HEK293 (cell line): ENCODE results near the gene ECE1.

Experiments used
- PRDM1 ChIP-seq: fragments of 450-650 bp; formaldehyde crosslinking; IDR thresholded peaks from 2 replicates; pipeline ENCODE4; 2016; ENCODE audit warnings: missing biosample characterization, missing genetic modification characterization
- ZBTB1 ChIP-seq: fragments of 450-650 bp; formaldehyde crosslinking; IDR thresholded peaks from 2 replicates; pipeline ENCODE4 v1.5.1; 2016; ENCODE audit warnings: missing biosample characterization, missing genetic modification characterization
- ZBTB17 ChIP-seq: fragments of 450-650 bp; formaldehyde crosslinking; IDR thresholded peaks from 2 replicates; pipeline ENCODE4 v1.5.1; 2016; ENCODE audit warnings: missing biosample characterization, missing genetic modification characterization
- ZBTB21 ChIP-seq: fragments of 450-650 bp; formaldehyde crosslinking; IDR thresholded peaks from 2 replicates; pipeline ENCODE4 v1.5.1; 2017; ENCODE audit warnings: missing biosample characterization, missing genetic modification characterization
- TF ChIP-seq, protein P1 (sequence below): fragments of 450-650 bp; formaldehyde crosslinking; IDR thresholded peaks from 2 replicates; pipeline ENCODE4 v1.5.1; 2016; ENCODE audit warnings: missing biosample characterization, missing genetic modification characterization

DNA sequence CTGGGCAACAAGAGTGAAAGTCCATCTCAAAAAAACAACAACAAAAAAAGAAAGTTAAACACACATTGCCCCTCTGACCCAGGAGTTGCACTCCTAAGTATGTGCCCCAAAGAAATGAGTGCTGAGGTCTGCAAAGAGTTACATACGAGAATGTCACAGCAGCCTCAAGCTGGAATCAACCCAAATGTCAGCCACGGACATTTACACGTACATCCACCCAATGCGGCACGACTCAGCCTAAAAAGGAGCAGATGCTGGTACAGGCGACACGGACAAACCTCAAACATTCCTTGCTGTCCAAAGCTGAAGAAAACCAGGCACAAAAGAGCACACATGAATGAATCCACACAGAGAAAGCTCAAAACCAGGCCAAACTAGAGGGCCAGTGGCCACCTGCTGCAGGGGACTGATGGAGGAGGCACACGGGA, 46.8 kb upstream of the ECE1 start:
- TF ChIP-seq, protein P1, sequence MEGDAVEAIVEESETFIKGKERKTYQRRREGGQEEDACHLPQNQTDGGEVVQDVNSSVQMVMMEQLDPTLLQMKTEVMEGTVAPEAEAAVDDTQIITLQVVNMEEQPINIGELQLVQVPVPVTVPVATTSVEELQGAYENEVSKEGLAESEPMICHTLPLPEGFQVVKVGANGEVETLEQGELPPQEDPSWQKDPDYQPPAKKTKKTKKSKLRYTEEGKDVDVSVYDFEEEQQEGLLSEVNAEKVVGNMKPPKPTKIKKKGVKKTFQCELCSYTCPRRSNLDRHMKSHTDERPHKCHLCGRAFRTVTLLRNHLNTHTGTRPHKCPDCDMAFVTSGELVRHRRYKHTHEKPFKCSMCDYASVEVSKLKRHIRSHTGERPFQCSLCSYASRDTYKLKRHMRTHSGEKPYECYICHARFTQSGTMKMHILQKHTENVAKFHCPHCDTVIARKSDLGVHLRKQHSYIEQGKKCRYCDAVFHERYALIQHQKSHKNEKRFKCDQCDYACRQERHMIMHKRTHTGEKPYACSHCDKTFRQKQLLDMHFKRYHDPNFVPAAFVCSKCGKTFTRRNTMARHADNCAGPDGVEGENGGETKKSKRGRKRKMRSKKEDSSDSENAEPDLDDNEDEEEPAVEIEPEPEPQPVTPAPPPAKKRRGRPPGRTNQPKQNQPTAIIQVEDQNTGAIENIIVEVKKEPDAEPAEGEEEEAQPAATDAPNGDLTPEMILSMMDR: no peak
- TF ChIP-seq ZBTB1 (tag by site-specific recombination) (no peak), PRDM1 (tag by site-specific recombination) (peak; percentile 56), ZBTB17 (tag by site-specific recombination) (no peak), ZBTB21 (no peak)
